GM18909 (cell line): ENCODE results near the gene AHRR.
"Not testable (repeated sequence)": the region's sequence is repeated elsewhere in the genome, so short reads cannot be mapped to it uniquely, and the experiment has no call there.

Experiments used
- ATAC-seq: cut with Tn5 transposase; IDR thresholded peaks from one replicate; pipeline ENCODE4 v1.9.1; 2021; ENCODE audit warnings: mild to moderate bottlenecking; ENCODE audit not compliant: unreplicated experiment, poor library complexity

The AHRR gene

GRCh38 chr5:479566-480319 lies 158.2 kb downstream of the AHRR start:
- no peak for ATAC-seq

GRCh38 chr5:481347-481746 lies 159.8 kb downstream of the AHRR start:
- ATAC-seq: no peak

GRCh38 chr5:482021-482420 lies 160.5 kb downstream of the AHRR start:
- ATAC-seq: no peak

GRCh38 chr5:482506-482905 lies 161.0 kb downstream of the AHRR start:
- no peak for ATAC-seq

GRCh38 chr5:483011-483410 lies 161.5 kb downstream of the AHRR start:
- ATAC-seq: no peak

- no peak for ATAC-seq
Measured at GRCh38 chr5:483434-484140, 162.1 kb downstream of the AHRR start.

- no peak for ATAC-seq
Measured at GRCh38 chr5:484556-484955, 163.0 kb downstream of the AHRR start.

GRCh38 chr5:485113-485945 lies 163.8 kb downstream of the AHRR start:
- ATAC-seq: no peak

- ATAC-seq: no peak
Measured at GRCh38 chr5:485946-486491, 164.5 kb downstream of the AHRR start.

- ATAC-seq: not testable (repeated sequence)
Measured at GRCh38 chr5:486597-486996, 165.1 kb downstream of the AHRR start.
